Karpas-422 (cell line): ENCODE results near the gene MAN2C1. TPM values are rescaled to one million over a fixed set of nuclear protein-coding genes. Genes with fewer than 3 reads are reported as not detected.
"Not testable (repeated sequence)": the region's sequence is repeated elsewhere in the genome, so short reads cannot be mapped to it uniquely, and the experiment has no call there.

Experiments used
- DNase-seq: peaks from one replicate; pipeline ENCODE4 v3.0.0-alpha.2; 2015
- H2AFZ ChIP-seq: fragments of 200-600 bp; sonication (generic); 2 replicates; pipeline ENCODE4 v1.6.1; 2014; ENCODE audit warnings: antibody characterized with exemption, low read length, mixed read lengths
- H3K27ac ChIP-seq: fragments of 200-600 bp; sonication (generic); 2 replicates; pipeline ENCODE4 v1.5.1; 2014; ENCODE audit warnings: mild to moderate bottlenecking, low read length, moderate library complexity
- H3K27me3 ChIP-seq: fragments of 200-600 bp; sonication (generic); 2 replicates; pipeline ENCODE4 v1.6.1; 2014; ENCODE audit warnings: low read length, mixed read lengths
- H3K36me3 ChIP-seq: fragments of 200-600 bp; sonication (generic); 2 replicates; pipeline ENCODE4 v1.6.1; 2014; ENCODE audit warnings: low read length, mixed read lengths; ENCODE audit not compliant: insufficient read depth
- H3K4me1 ChIP-seq: fragments of 200-600 bp; sonication (generic); 2 replicates; pipeline ENCODE4 v1.6.1; 2014; ENCODE audit warnings: mild to moderate bottlenecking, low read length, mixed read lengths
- H3K4me2 ChIP-seq: fragments of 200-600 bp; sonication (generic); 2 replicates; pipeline ENCODE4 v1.6.1; 2014; ENCODE audit warnings: low read length, low read depth, mild to moderate bottlenecking; ENCODE audit not compliant: poor library complexity, severe bottlenecking
- H3K4me3 ChIP-seq: fragments of 200-600 bp; sonication (generic); 2 replicates; pipeline ENCODE4 v1.5.1; 2014; ENCODE audit warnings: mild to moderate bottlenecking, antibody characterized with exemption, low read length, mixed read lengths
- H3K79me2 ChIP-seq: fragments of 200-600 bp; sonication (generic); 2 replicates; pipeline ENCODE4 v1.6.1; 2014; ENCODE audit warnings: mild to moderate bottlenecking, low read length, mixed read lengths
- H3K9ac ChIP-seq: fragments of 200-600 bp; sonication (generic); 2 replicates; pipeline ENCODE4 v1.6.0; 2014; ENCODE audit warnings: low read length
- H3K9me2 ChIP-seq: fragments of 200-600 bp; sonication (generic), shearing (Covaris generic); replicated peaks from 2 replicates; pipeline ENCODE4 v1.6.0; 2014; ENCODE audit warnings: mild to moderate bottlenecking, low read length, moderate library complexity; ENCODE audit not compliant: insufficient read depth
- H3K9me3 ChIP-seq: fragments of 300-700, 200-600 bp; sonication (generic); 2 replicates; pipeline ENCODE4 v1.6.1; 2014; ENCODE audit warnings: low read length, mixed read lengths
- H4K20me1 ChIP-seq: fragments of 200-600 bp; sonication (generic); 2 replicates; pipeline ENCODE4 v1.6.1; 2014; ENCODE audit warnings: mild to moderate bottlenecking, antibody characterized with exemption, low read length, low read depth; ENCODE audit not compliant: insufficient read depth
- total RNA-seq: library from RNA; depleted of rRNA; stranded (reverse); fragments of >200 nt; shearing (Covaris generic); gene quantifications from 2 replicates; pipeline ENCODE4 v1.2.3, GENCODE V29; 2014; ENCODE audit warnings: low replicate concordance

Gene MAN2C1
- total RNA-seq, 1 experiment from 2014 or later: 78.7 TPM

GRCh38 chr15:75350601-75351361, 17.6 kb downstream of the MAN2C1 start:
- H4K20me1 ChIP-seq: 0 out of 2 replicates have a peak, but pooled peaks cover 5% of the 10 kb centered on the region
- H3K9me3 ChIP-seq: no peaks in the 10 kb centered on the region

GRCh38 chr15:75349851-75350588, 18.4 kb downstream of the MAN2C1 start:
- Histone ChIP-seq H3K9me2 (no peaks in the 10 kb centered on the region), H4K20me1 (0 out of 2 replicates have a peak, but pooled peaks cover 5% of the 10 kb centered on the region), H3K4me2 (peak overlapping the region; percentile 18), H3K27me3 (no peaks in the 10 kb centered on the region), H3K4me3 (no peak overlapping the region), H3K36me3 (no peaks in the 10 kb centered on the region), H3K4me1 (peaks cover 37% of the 10 kb centered on the region), H3K9ac (0 out of 2 replicates have a peak overlapping the region, but pooled peaks have one; percentile 27), H3K27ac (peak overlapping the region; percentile 39), H3K9me3 (no peaks in the 10 kb centered on the region), H3K79me2 (no peaks in the 10 kb centered on the region), H2AFZ (no peak overlapping the region)
- peak; percentile 69 for DNase-seq

More at GRCh38 chr15:75350601-75351361, 17.6 kb downstream of the MAN2C1 start:
- Histone ChIP-seq H2AFZ (no peak overlapping the region), H3K9me2 (no peaks in the 10 kb centered on the region), H3K4me2 (no peak overlapping the region), H3K79me2 (no peaks in the 10 kb centered on the region), H3K4me1 (peaks cover 37% of the 10 kb centered on the region), H3K4me3 (no peak overlapping the region), H3K27me3 (no peaks in the 10 kb centered on the region), H3K9ac (no peak overlapping the region), H3K36me3 (no peaks in the 10 kb centered on the region), H3K27ac (peak overlapping the region; percentile 39; the same call in 1 of the 2 replicates)
- no peak for DNase-seq

- not testable (repeated sequence) for H3K9me3 ChIP-seq, H3K9me2 ChIP-seq, H3K4me2 ChIP-seq, H4K20me1 ChIP-seq, DNase-seq, H3K4me3 ChIP-seq, H3K36me3 ChIP-seq, H3K9ac ChIP-seq, H3K79me2 ChIP-seq, H3K27me3 ChIP-seq, H2AFZ ChIP-seq
- peaks cover 37% of the 10 kb centered on the region for H3K4me1 ChIP-seq
- peak overlapping the region; percentile 39; the same call in 1 of the 2 replicates for H3K27ac ChIP-seq
Measured at GRCh38 chr15:75349351-75349669, 19.1 kb downstream of the MAN2C1 start.

DNA sequence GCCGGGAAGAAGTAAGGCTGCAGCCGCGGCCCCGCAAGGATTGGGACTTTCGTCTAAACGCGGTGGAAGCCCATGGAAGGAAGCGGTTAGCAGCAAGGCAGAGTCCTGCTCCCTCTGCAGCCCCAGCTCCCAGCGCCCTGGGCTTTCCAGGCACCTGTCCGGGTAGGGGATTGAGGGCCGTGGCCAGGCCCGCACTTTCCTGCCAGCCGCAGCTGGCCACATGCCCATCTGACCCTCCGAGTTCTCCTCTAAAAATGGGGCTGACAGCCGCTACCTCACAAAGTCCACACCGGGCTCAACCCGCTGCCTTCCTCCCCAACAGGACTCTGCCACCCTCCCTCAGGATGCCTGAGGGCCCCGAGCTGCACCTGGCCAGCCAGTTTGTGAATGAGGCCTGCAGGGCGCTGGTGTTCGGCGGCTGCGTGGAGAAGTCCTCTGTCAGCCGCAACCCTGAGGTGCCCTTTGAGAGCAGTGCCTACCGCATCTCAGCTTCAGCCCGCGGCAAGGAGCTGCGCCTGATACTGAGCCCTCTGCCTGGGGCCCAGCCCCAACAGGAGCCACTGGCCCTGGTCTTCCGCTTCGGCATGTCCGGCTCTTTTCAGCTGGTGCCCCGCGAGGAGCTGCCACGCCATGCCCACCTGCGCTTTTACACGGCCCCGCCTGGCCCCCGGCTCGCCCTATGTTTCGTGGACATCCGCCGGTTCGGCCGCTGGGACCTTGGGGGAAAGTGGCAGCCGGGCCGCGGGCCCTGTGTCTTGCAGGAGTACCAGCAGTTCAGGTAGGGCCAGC, 19.7 kb downstream of the MAN2C1 start:
- H3K9ac ChIP-seq: peak overlapping the region; percentile 71
- no peaks in the 10 kb centered on the region for H3K9me2 ChIP-seq
- no peak for DNase-seq
- peak overlapping the region; percentile 72; the same call in 1 of the 2 replicates for H3K4me3 ChIP-seq
- H3K4me2 ChIP-seq: peak overlapping the region; percentile 82
- 0 out of 2 replicates have a peak, but pooled peaks cover 5% of the 10 kb centered on the region for H4K20me1 ChIP-seq
- no peaks in the 10 kb centered on the region for H3K27me3 ChIP-seq
- no peak overlapping the region for H2AFZ ChIP-seq
- no peaks in the 10 kb centered on the region for H3K9me3 ChIP-seq
- no peak overlapping the region for H3K27ac ChIP-seq
- no peaks in the 10 kb centered on the region for H3K79me2 ChIP-seq
- peaks cover 37% of the 10 kb centered on the region for H3K4me1 ChIP-seq
- H3K36me3 ChIP-seq: no peaks in the 10 kb centered on the region

GRCh38 chr15:75348034-75348561, 20.3 kb downstream of the MAN2C1 start:
- H3K4me3 ChIP-seq: peak overlapping the region; percentile 72
- H3K9me2 ChIP-seq: no peaks in the 10 kb centered on the region
- no peak overlapping the region for H2AFZ ChIP-seq
- H3K27me3 ChIP-seq: no peaks in the 10 kb centered on the region
- no peaks in the 10 kb centered on the region for H3K79me2 ChIP-seq
- H3K4me1 ChIP-seq: peaks cover 37% of the 10 kb centered on the region
- no peaks in the 10 kb centered on the region for H3K9me3 ChIP-seq
- H3K36me3 ChIP-seq: no peaks in the 10 kb centered on the region
- H3K27ac ChIP-seq: no peak overlapping the region
- DNase-seq: no peak
- 0 out of 2 replicates have a peak, but pooled peaks cover 5% of the 10 kb centered on the region for H4K20me1 ChIP-seq
- H3K4me2 ChIP-seq: peak overlapping the region; percentile 82
- H3K9ac ChIP-seq: peak overlapping the region; percentile 71

GRCh38 chr15:75347222-75348033, 21.0 kb downstream of the MAN2C1 start:
- DNase-seq: peak; percentile 77
- no peaks in the 10 kb centered on the region for H3K9me3 ChIP-seq

GRCh38 chr15:75346796-75347221, 21.6 kb downstream of the MAN2C1 start, which contains the start of gene NEIL1:
TSS of gene NEIL1 (plus strand) at chr15:75347039. CDS start at chr15:75348906, 1,867 bp downstream.
- DNase-seq: no peak
- no peaks in the 10 kb centered on the region for H3K9me3 ChIP-seq
- H3K36me3 ChIP-seq: no peaks in the 10 kb centered on the region
- no peaks in the 10 kb centered on the region for H3K9me2 ChIP-seq
- H3K79me2 ChIP-seq: no peaks in the 10 kb centered on the region
- H3K4me1 ChIP-seq: peaks cover 37% of the 10 kb centered on the region
- peak within 1 kb of the TSS; percentile 72 for H3K4me3 ChIP-seq
- H3K9ac ChIP-seq: peak within 1 kb of the TSS; percentile 71
- no peaks in the 10 kb centered on the region for H3K27me3 ChIP-seq
- 0 out of 2 replicates have a peak, but pooled peaks cover 5% of the 10 kb centered on the region for H4K20me1 ChIP-seq
- H2AFZ ChIP-seq: peak within 1 kb of the TSS; percentile 12; the same call in 1 of the 2 replicates
- peak within 1 kb of the TSS; percentile 82 for H3K4me2 ChIP-seq
- no peak within 1 kb of the TSS for H3K27ac ChIP-seq

More at GRCh38 chr15:75347222-75348033, 21.0 kb downstream of the MAN2C1 start:
- H3K9me2 ChIP-seq: no peaks in the 10 kb centered on the region
- H2AFZ ChIP-seq: peak overlapping the region; percentile 12; the same call in 1 of the 2 replicates
- H4K20me1 ChIP-seq: 0 out of 2 replicates have a peak, but pooled peaks cover 5% of the 10 kb centered on the region
- H3K27me3 ChIP-seq: no peaks in the 10 kb centered on the region
- H3K4me1 ChIP-seq: peaks cover 37% of the 10 kb centered on the region
- H3K4me3 ChIP-seq: peak overlapping the region; percentile 72
- H3K9ac ChIP-seq: peak overlapping the region; percentile 71
- H3K36me3 ChIP-seq: no peaks in the 10 kb centered on the region
- H3K27ac ChIP-seq: no peak overlapping the region
- H3K79me2 ChIP-seq: no peaks in the 10 kb centered on the region
- peak overlapping the region; percentile 82 for H3K4me2 ChIP-seq
